Breast epithelium (tissue), 4 donors: ENCODE measurements around the gene TMEM171. TPM values are rescaled to one million over a fixed set of nuclear protein-coding genes. Genes with fewer than 3 reads are reported as not detected.

Experiments used
- DNase-seq, 2 donors: peaks; one replicate each; pipeline ENCODE4 v3.0.0-alpha.2; 2019; ENCODE audit warnings: low spot score in 2 of 2
- H3K27ac ChIP-seq, 2 donors: fragments of 200-600 bp; sonication (generic) in 1 of 2; one replicate each; pipeline ENCODE4 v1.5.1; 2016 to 2019; ENCODE audit warnings: mild to moderate bottlenecking in 1 of 2
- H3K27me3 ChIP-seq, 2 donors: fragments of 200-600 bp; sonication (generic) in 1 of 2; one replicate each; pipeline versions ENCODE4 v1.5.1 to v1.6.0; 2017 to 2019; ENCODE audit warnings: control low read depth in 1 of 2, mild to moderate bottlenecking in 1 of 2
- H3K36me3 ChIP-seq: fragments of 200-600 bp; one replicate; pipeline ENCODE4 v1.5.1; 2019
- H3K4me1 ChIP-seq, 2 donors: fragments of 200-600 bp; sonication (generic); one replicate each; pipeline ENCODE4 v1.5.1; 2016 to 2019; ENCODE audit warnings: control low read depth in 1 of 2
- H3K4me3 ChIP-seq, 3 donors: fragments of 200-600 bp; sonication (generic); 1 replicate in 2 of 3; 2 replicates in 1 of 3; pipeline ENCODE4 v1.5.1; 2016 to 2019; ENCODE audit warnings: mild to moderate bottlenecking in 3 of 3, moderate library complexity in 2 of 3
- H3K9me3 ChIP-seq, 2 donors: fragments of 200-600 bp; sonication (generic) in 1 of 2; one replicate each; pipeline ENCODE4 v1.5.1; 2016 to 2019; ENCODE audit warnings: control low read depth in 1 of 2
- CTCF ChIP-seq, 3 donors: fragments of 450-650 bp; IDR thresholded peaks; one replicate each; pipeline ENCODE4 v1.5.1; 2016 to 2017; ENCODE audit warnings: antibody characterized with exemption in 3 of 3, mild to moderate bottlenecking in 3 of 3, moderate library complexity in 3 of 3
- POLR2A ChIP-seq: fragments of 450-650 bp; IDR thresholded peaks from one replicate; pipeline ENCODE4 v1.6.1; 2016; ENCODE audit warnings: antibody characterized with exemption, mild to moderate bottlenecking, moderate library complexity
- POLR2AphosphoS5 ChIP-seq, 3 donors: sonication (generic); formaldehyde crosslinking; IDR thresholded peaks; one replicate each; pipeline ENCODE4 v1.6.1; 2017; ENCODE audit warnings: antibody characterized with exemption in 3 of 3
- intact Hi-C: fragments of 100-400 bp; cut with DNase I; formaldehyde crosslinking; loops from one replicate; pipeline ENCODE4 v1.15.1; 2023; ENCODE audit warnings: low total_unique reads
- total RNA-seq, 3 donors: library from RNA; depleted of rRNA; stranded (reverse); fragments of >200 nt; gene quantifications; one replicate each; pipeline ENCODE4 v1.1.0, GENCODE V29; 2016

TMEM171 gene
- total RNA-seq, 3 donors from 2014 or later = 0.64 TPM; not detected in 2

DNA sequence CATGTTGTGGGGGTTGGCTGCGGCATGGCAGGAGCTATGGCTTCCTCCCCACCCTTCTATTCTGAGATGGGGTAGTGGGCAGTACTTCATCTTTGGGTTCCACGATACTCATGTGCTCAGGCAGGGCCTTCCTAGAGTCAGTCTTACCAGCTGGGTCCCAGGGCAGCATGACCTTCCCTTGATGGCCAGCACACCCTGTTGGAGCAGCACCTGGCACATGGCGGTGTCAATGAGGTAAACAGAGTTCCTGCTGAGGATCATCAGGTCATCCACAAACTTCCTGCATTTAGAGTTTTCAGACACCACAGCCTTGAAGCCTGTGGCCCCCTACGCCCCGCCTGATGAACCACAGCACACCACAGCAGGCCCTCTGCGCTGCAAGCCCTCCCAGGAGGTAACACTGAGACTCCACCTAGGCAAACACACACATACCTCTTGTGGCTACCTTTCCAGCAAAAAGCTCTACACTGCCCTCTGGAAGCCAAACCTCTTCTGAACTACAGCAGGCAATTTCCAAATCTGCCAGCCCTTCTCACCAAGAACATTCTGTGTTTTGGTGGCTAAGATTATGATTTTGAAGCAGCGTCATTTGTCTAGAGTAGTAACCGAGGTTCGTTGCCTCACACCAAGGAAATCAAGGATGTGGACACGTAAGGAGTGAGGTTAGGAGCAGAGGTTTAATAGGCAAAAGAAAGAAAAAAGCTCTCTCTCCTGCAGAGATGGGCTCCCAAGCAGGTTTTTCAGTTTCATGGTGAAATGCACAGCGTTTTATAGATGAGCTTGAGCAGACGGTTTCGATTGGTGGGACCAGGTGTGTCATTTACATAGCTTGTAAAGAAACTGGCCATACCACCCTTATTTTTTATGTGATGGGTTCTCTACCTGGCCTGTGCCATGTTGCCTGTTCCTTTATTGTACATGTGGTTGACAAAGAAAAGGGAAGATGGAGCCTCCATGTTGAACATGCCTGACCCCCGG is 32.3 kb downstream of the TMEM171 start:
- no peak for TF ChIP-seq POLR2A
- TF ChIP-seq CTCF (IDR thresholded peaks at IDR 0.05) = no peak
- TF ChIP-seq POLR2AphosphoS5 (IDR thresholded peaks at IDR 0.05) = no peak
- intact Hi-C loops = no loop called here
- no peak for DNase-seq

DNA sequence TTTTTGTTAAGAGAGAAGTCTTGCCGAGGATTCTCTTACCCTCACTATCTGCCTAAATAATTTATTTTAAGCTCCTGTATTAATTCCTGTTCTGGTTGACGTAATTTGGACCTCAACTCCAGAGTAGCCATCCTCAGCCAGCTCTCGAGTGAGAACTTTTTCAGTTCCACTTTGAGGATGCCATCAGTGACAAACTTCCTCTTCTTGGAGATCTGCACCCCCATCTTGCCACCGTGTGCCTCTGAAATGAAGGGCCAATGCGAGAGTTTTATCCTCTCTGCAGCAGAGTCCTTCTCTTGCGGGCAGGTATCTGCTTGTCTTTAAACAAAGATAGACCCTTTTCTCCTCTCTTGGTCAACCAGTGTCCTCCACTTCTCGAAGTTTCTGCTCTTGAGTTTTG is 33.1 kb downstream of the TMEM171 start:
- Histone ChIP-seq H3K27me3 (no peaks in the 10 kb centered on the region), H3K9me3 (no peaks in the 10 kb centered on the region), H3K27ac (no peak overlapping the region), H3K36me3 (no peaks in the 10 kb centered on the region), H3K4me3 (no peak overlapping the region), H3K4me1 (no peaks in the 10 kb centered on the region)
- DNase-seq = no peak
- intact Hi-C loops = no loop called here
- no peak for TF ChIP-seq CTCF (IDR thresholded peaks at IDR 0.05)
- TF ChIP-seq POLR2AphosphoS5 (IDR thresholded peaks at IDR 0.05) = no peak
- no peak for TF ChIP-seq POLR2A

More for the DNA sequence above, 32.3 kb downstream of the TMEM171 start:
- no peaks in the 10 kb centered on the region for H3K4me1 ChIP-seq
- H3K27me3 ChIP-seq = no peaks in the 10 kb centered on the region
- no peak overlapping the region for H3K4me3 ChIP-seq
- no peaks in the 10 kb centered on the region for H3K36me3 ChIP-seq
- H3K9me3 ChIP-seq = no peaks in the 10 kb centered on the region
- no peak overlapping the region for H3K27ac ChIP-seq

DNA sequence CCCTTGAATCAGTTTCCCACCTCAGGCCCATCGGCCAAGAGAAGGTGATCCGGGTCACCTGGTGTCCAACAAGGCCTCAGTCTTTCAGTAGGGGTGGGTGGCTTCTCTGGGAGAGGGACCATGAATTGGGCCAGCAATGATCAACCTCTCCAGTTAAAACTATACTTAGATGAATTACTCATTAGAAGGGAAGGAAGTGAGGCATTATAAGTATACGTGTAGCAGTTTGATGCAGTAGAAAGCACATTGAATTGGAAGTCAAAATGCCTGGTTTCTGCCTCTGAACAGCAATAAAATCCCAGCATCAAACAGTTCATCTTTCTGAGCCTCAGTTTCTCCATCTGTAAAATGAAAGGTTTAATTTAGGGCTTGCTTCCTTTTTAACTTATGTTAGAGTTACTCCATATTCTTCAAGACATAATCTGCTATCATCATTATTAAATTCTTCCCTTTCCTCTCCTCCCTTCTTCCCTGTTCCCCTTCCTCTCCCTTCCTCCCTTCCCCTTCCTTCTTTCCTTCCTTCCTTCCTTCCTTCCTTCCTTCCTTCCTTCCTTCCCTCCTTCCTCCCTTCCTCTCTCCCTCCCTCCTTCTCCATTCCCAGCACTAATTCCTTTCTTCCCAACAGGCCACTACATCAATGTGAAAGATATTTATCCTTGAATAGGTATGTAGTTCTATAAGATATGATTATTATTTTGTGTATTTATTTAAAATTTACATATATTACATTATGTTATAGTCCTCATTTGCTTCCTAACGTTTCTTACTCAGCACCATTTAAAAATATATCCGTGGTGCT is 34.0 kb downstream of the TMEM171 start:
- Histone ChIP-seq H3K4me1 (no peaks in the 10 kb centered on the region), H3K9me3 (no peaks in the 10 kb centered on the region), H3K27me3 (no peaks in the 10 kb centered on the region), H3K27ac (no peak overlapping the region), H3K4me3 (no peak overlapping the region), H3K36me3 (no peaks in the 10 kb centered on the region)
- intact Hi-C loops = no loop called here
- TF ChIP-seq POLR2A (no peak), CTCF (IDR thresholded peaks at IDR 0.05) (no peak), POLR2AphosphoS5 (IDR thresholded peaks at IDR 0.05) (no peak)
- DNase-seq = no peak

DNA sequence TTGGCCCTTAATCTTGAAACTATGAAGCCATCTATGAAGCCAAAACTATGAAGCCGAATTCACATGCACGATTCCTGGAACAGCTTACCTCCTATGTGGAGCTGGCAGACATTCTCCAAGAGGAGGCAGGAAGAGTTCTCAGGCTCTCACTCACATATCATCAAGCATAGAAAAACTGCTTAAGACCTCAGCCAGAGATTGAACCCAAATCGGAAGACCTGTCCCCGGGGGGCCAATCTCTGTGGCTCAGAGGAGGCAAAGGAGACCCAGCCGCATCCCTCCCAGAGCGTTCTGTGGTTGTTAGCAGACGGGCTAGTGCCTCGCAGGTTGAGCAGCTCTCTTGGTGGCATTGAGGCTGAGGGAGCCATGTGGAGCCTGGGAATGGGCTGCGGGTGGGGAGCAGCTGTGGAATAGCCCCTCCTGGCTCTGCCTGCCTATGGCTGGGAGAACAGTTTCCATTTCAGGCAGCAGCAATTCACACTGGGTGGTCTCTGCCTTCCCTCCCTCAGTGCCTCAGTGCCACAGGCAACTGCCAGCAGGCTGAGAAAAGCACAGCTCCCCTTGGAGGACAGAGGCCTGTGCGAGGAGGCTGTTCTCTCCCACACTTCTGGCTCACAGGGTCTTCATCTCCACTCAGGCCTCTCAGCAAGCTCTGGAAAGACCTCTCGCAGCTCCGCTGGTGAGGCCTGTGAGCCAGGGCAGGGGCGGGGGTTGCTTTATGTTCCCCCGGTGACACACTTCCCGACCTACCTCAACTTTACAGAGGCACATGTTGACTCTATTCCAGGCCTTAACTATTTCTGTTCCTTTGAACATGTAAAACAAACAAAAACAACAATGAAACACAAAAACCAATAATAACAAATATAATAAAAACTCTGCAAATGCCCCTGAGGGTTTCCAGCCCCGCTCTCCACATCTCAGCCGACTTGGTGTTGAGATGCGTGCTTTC is 35.2 kb downstream of the TMEM171 start:
- no peaks in the 10 kb centered on the region for H3K36me3 ChIP-seq
- no peak overlapping the region for H3K27ac ChIP-seq
- H3K4me3 ChIP-seq = no peak overlapping the region
- no peak for DNase-seq
- TF ChIP-seq CTCF (IDR thresholded peaks at IDR 0.05) = no peak
- TF ChIP-seq POLR2A = no peak
- no peak for TF ChIP-seq POLR2AphosphoS5 (IDR thresholded peaks at IDR 0.05)
- no peaks in the 10 kb centered on the region for H3K4me1 ChIP-seq
- intact Hi-C loops = no loop called here
- no peaks in the 10 kb centered on the region for H3K9me3 ChIP-seq
- no peaks in the 10 kb centered on the region for H3K27me3 ChIP-seq
